Right lobe of liver (tissue), 6 donors: ENCODE data around the gene EXOC2. TPM values are rescaled to one million over a fixed set of nuclear protein-coding genes. Genes with fewer than 3 reads are reported as not detected.

Experiments used
- ATAC-seq, 4 donors: fragments of 200-7000 bp; cut with Tn5 transposase; one replicate each; pipeline ENCODE4 v1.9.1; 2020; ENCODE audit warnings: mild to moderate bottlenecking in 4 of 4, moderate library complexity in 4 of 4
- DNase-seq, 3 donors: peaks; one replicate each; pipeline ENCODE4 v3.0.0-alpha.2; 2020
- H3K27ac ChIP-seq, 3 donors: fragments of 200-600 bp; one replicate each; pipeline ENCODE4 v1.8.0; 2022
- H3K27me3 ChIP-seq, 2 donors: fragments of 200-600 bp; one replicate each; pipeline ENCODE4 v1.8.0; 2022
- H3K36me3 ChIP-seq, 4 donors: fragments of 200-600 bp; sonication (generic) in 1 of 4; one replicate each; pipeline versions ENCODE4 v1.5.1 to v1.8.0; 2017 to 2022; ENCODE audit warnings: control low read depth in 1 of 4
- H3K4me1 ChIP-seq, 4 donors: fragments of 200-600 bp; sonication (generic) in 1 of 4; one replicate each; pipeline versions ENCODE4 v1.5.1 to v1.8.0; 2017 to 2022; ENCODE audit warnings: control low read depth in 1 of 4
- H3K4me3 ChIP-seq, 3 donors: fragments of 200-600 bp; one replicate each; pipeline ENCODE4 v1.8.0; 2022
- H3K9me3 ChIP-seq, 4 donors: fragments of 200-600 bp; sonication (generic) in 1 of 4; one replicate each; pipeline versions ENCODE4 v1.5.1 to v1.8.0; 2017 to 2022; ENCODE audit warnings: control low read depth in 1 of 4
- CTCF ChIP-seq, 4 donors: fragments of 200-600 bp in 3 of 4; fragments of 450-650 bp in 1 of 4; IDR thresholded peaks; one replicate each; pipeline versions ENCODE4 v1.5.1 to v1.8.0; 2016 to 2022; ENCODE audit warnings: antibody characterized with exemption in 4 of 4, mild to moderate bottlenecking in 2 of 4
- POLR2A ChIP-seq: fragments of 450-650 bp; IDR thresholded peaks from one replicate; pipeline ENCODE4 v1.6.1; 2017; ENCODE audit warnings: antibody characterized with exemption, mild to moderate bottlenecking
- WGBS: methylation state at CpG from one replicate; pipeline ENCODE4 v1.1.6; 2018; ENCODE audit warnings: low coverage, low lambda C conversion rate; ENCODE audit not compliant: insufficient coverage; ENCODE audit errors: missing lambda C conversion rate; 5-methylcytosine and 5-hydroxymethylcytosine counted together
- intact Hi-C, 2 donors: fragments of 100-400 bp; cut with DNase I; formaldehyde crosslinking; loops; one replicate each; pipeline versions ENCODE4 v1.11.2 to v1.14.1; 2022
- total RNA-seq, 6 experiments: library from RNA; depleted of rRNA in 2 of 6; stranded (reverse); fragments of >200 nt in 2 of 6; fragmentation: NEBNext Ultra II Directional in 3 of 6; extraction: Animal tissue kit (Norgen Biotek cat#: 25700) in 3 of 6; gene quantifications; one replicate each; pipeline versions ENCODE4 v1.1.0 to v1.2.4, GENCODE V29; 2016 to 2023
- donor health status: DM: no; HTN: yes; CAD: no.
- donor health status: DM: no; HTN: no; CAD: no.
- donor health status: DM: no; HTN: no; CAD: no.
- donor health status: DM: no; HTN: yes; CAD: no.
- donor health status: DM: no; HTN: yes; CAD: no.

Gene EXOC2
- total RNA-seq, 6 experiments from 2014 or later, result 7.1 to 12.8 (median 10.5) TPM

GRCh38 chr6:715709-716491, 23.0 kb upstream of the EXOC2 start:
- intact Hi-C loops, result no loop called here
- H3K36me3 ChIP-seq, result no peaks in the 10 kb centered on the region
- H3K4me1 ChIP-seq, result no peaks in the 10 kb centered on the region
- H3K9me3 ChIP-seq, result no peaks in the 10 kb centered on the region
- 25% methylated on average over 6 of the region's 13 CpGs for WGBS
- no peak overlapping the region for H3K4me3 ChIP-seq
- H3K27me3 ChIP-seq, result no peaks in the 10 kb centered on the region
- H3K27ac ChIP-seq, result no peak overlapping the region
- TF ChIP-seq CTCF (IDR thresholded peaks at IDR 0.05), result no peak
- no peak for TF ChIP-seq POLR2A
- ATAC-seq, result no peak
- DNase-seq, result no peak

GRCh38 chr6:714100-714499, 21.2 kb upstream of the EXOC2 start:
- 75% methylated on average over 4 of the region's 4 CpGs for WGBS
- no peaks in the 10 kb centered on the region for H3K9me3 ChIP-seq
- no peak overlapping the region for H3K27ac ChIP-seq
- H3K4me1 ChIP-seq, result no peaks in the 10 kb centered on the region
- TF ChIP-seq POLR2A, result no peak
- no peak for TF ChIP-seq CTCF (IDR thresholded peaks at IDR 0.05)
- DNase-seq, result no peak
- no peak for ATAC-seq
- H3K27me3 ChIP-seq, result no peaks in the 10 kb centered on the region
- no peaks in the 10 kb centered on the region for H3K36me3 ChIP-seq
- no peak overlapping the region for H3K4me3 ChIP-seq
- intact Hi-C loops, result no loop called here

GRCh38 chr6:713351-713750, 20.4 kb upstream of the EXOC2 start:
- intact Hi-C loops, result no loop called here
- Histone ChIP-seq H3K27me3 (no peaks in the 10 kb centered on the region), H3K4me3 (no peak overlapping the region), H3K4me1 (no peaks in the 10 kb centered on the region), H3K9me3 (no peaks in the 10 kb centered on the region), H3K27ac (no peak overlapping the region), H3K36me3 (no peaks in the 10 kb centered on the region)
- DNase-seq (no peak), ATAC-seq (no peak)
- WGBS, result 89% methylated on average over 4 of the region's 5 CpGs
- no peak for TF ChIP-seq CTCF (IDR thresholded peaks at IDR 0.05)
- TF ChIP-seq POLR2A, result no peak

- no peaks in the 10 kb centered on the region for H3K4me1 ChIP-seq
- H3K27ac ChIP-seq, result no peak overlapping the region
- no peaks in the 10 kb centered on the region for H3K9me3 ChIP-seq
- H3K36me3 ChIP-seq, result no peaks in the 10 kb centered on the region
- TF ChIP-seq CTCF (IDR thresholded peaks at IDR 0.05) (no peak), POLR2A (no peak)
- intact Hi-C loops, result no loop called here
- no peak overlapping the region for H3K4me3 ChIP-seq
- DNase-seq, result no peak
- no peaks in the 10 kb centered on the region for H3K27me3 ChIP-seq
- 92% methylated on average over 6 of the region's 8 CpGs for WGBS
- ATAC-seq, result no peak
These were observed 19.9 kb upstream of the EXOC2 start for GRCh38 chr6:712805-713204.
